ENCODE data around the gene OR9Q1.

DNA sequence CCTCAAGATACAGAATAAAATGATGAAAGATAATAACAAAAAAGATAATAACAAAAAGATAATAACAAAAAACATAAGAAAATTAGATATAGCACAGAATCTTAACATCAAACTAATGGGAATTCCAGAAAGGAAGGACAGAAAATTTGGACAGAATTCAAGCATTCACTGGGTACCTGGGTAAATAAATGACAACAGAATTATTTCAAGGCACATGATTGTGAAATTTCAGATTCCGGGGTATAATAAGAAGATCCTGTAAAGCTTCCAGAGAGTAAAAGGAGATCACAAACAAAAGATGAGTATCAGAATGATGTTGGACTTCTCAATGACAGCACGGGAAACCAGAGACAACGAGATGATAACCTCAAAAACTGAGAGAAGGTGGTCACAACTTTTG, 42.1 kb upstream of the OR9Q1 start:
- TF ChIP-seq CTCF (conservative IDR thresholded peaks at IDR 0.05; ENCODE audit: low read length): no peak
- no peak for TF ChIP-seq EZH2phosphoT487 (IDR thresholded peaks at IDR 0.05; ENCODE audit: borderline replicate concordance)

All from Loucy (cell line).